HepG2 (cell line): Measurements from ENCODE around the gene DACT2. TPM values are rescaled to one million over a fixed set of nuclear protein-coding genes. Genes with fewer than 3 reads are reported as not detected.

Experiments
- ATAC-seq: fragments of 200-7000 bp; cut with Tn5 transposase; 3 replicates; pipeline ENCODE4 v1.9.1; 2020; ENCODE audit warnings: mild to moderate bottlenecking, moderate library complexity
- BruUV-seq: library from RNA; stranded (reverse); fragments of 400-500 nt; replicated peaks from 2 replicates; lab custom pipeline; 2021; lab: Mats Ljungman, UMichigan
- CTCF ChIA-PET: fragments of 300-600 bp; formaldehyde crosslinking; extraction: SDS; loops from one replicate; lab custom pipeline; 2021; ENCODE audit warnings: low total read pairs, inconsistent platforms, low intra/inter-chr PET ratio; lab: Yijun Ruan, JAX
- POLR2A ChIA-PET: fragments of 350-600 bp; sonication (Branson Sonifier 250); formaldehyde crosslinking; loops from one replicate; lab custom pipeline; 2020; ENCODE audit warnings: antibody characterized with exemption, inconsistent platforms; lab: Yijun Ruan, JAX
- DNase-seq: peaks from one replicate; pipeline ENCODE4 v3.0.0-alpha.2; 2015; ENCODE audit warnings: low spot score
- FAIRE-seq: peaks from 3 replicates; lab custom pipeline; 2011; peaks lifted over from hg19 to GRCh38; lab: Jason Lieb, UNC
- H2AFZ ChIP-seq: one replicate; pipeline ENCODE4 v1.6.1; 2011; ENCODE audit warnings: low read length, inconsistent platforms
- H3K27ac ChIP-seq: fragments of 300-600 bp; 3 replicates; pipeline ENCODE4 v1.8.0; 2011; ENCODE audit warnings: mixed run types, mild to moderate bottlenecking, mixed read lengths, low read length, inconsistent platforms; ENCODE audit not compliant: insufficient read depth; ENCODE audit errors: extremely low read length
- H3K27me3 ChIP-seq, 2 experiments: fragments of 200-600 bp in 1 of 2; 2 replicates in 1 of 2; 3 replicates in 1 of 2; pipeline versions ENCODE4 v1.6.0 to v1.8.0; 2011; ENCODE audit warnings: low read length in 2 of 2, mild to moderate bottlenecking in 2 of 2, moderate library complexity in 2 of 2, inconsistent platforms in 1 of 2; ENCODE audit not compliant: insufficient read depth in 2 of 2, control insufficient read depth in 1 of 2
- H3K36me3 ChIP-seq, 2 experiments: fragments of 200-600 bp in 1 of 2; replicated peaks in 1 of 2; 2 replicates in 1 of 2; 3 replicates in 1 of 2; pipeline versions ENCODE4 v1.5.1 to v1.8.0; 2011; ENCODE audit warnings: low read length in 2 of 2, inconsistent platforms in 1 of 2; ENCODE audit not compliant: insufficient read depth in 2 of 2, control insufficient read depth in 1 of 2
- H3K4me1 ChIP-seq: 2 replicates; pipeline ENCODE4 v1.5.1; 2012; ENCODE audit warnings: low read length, inconsistent platforms; ENCODE audit not compliant: insufficient read depth
- H3K4me2 ChIP-seq: 2 replicates; pipeline ENCODE4 v1.6.0; 2011; ENCODE audit warnings: low read depth, low read length, inconsistent platforms
- H3K4me3 ChIP-seq, 3 experiments: fragments of 200-600 bp in 1 of 3; sonication (generic), shearing (Covaris generic) in 1 of 3; replicated peaks in 1 of 3; 2 replicates each; pipeline ENCODE4 v1.5.1; 2011 to 2016; ENCODE audit warnings: low read length in 3 of 3, inconsistent platforms in 2 of 3, low read depth in 2 of 3, mild to moderate bottlenecking in 2 of 3, control low read depth in 1 of 3, mixed read lengths in 1 of 3; ENCODE audit not compliant: insufficient read depth in 1 of 3
- H3K79me2 ChIP-seq: one replicate; pipeline ENCODE4 v1.6.1; 2011; ENCODE audit warnings: low read length, inconsistent platforms; ENCODE audit not compliant: insufficient read depth
- H3K9ac ChIP-seq: 2 replicates; pipeline ENCODE4 v1.6.0; 2011; ENCODE audit warnings: mild to moderate bottlenecking, low read depth, low read length, inconsistent platforms; ENCODE audit not compliant: insufficient read depth
- H3K9me3 ChIP-seq: 2 replicates; pipeline ENCODE4 v1.5.1; 2012; ENCODE audit warnings: mild to moderate bottlenecking, low read length
- H4K20me1 ChIP-seq: 2 replicates; pipeline ENCODE4 v1.6.0; 2011; ENCODE audit warnings: inconsistent platforms, mild to moderate bottlenecking, low read length, moderate library complexity; ENCODE audit not compliant: insufficient read depth
- MYC ChIP-seq: sonication (generic); formaldehyde crosslinking; IDR thresholded peaks from 2 replicates; pipeline ENCODE4 v1.9.0; 2021; ENCODE audit warnings: missing genetic modification reagents, borderline replicate concordance
- TAF1 ChIP-seq: sonication (generic); formaldehyde crosslinking; IDR thresholded peaks from 2 replicates; pipeline ENCODE4 v1.4.0; 2020; ENCODE audit warnings: missing genetic modification reagents
- ZFP91 ChIP-seq: sonication (generic); formaldehyde crosslinking; IDR thresholded peaks from 2 replicates; pipeline ENCODE4 v1.9.0; 2022; ENCODE audit warnings: missing genetic modification reagents, mild to moderate bottlenecking, borderline replicate concordance
- ZNF687 ChIP-seq: sonication (generic); formaldehyde crosslinking; IDR thresholded peaks from 2 replicates; pipeline ENCODE4 v1.5.1; 2020; ENCODE audit warnings: mild to moderate bottlenecking, missing genetic modification reagents, moderate library complexity
- WGBS: methylation state at CpG from one replicate; pipeline ENCODE4 v1.1.6; 2017; ENCODE audit warnings: low lambda C conversion rate; 5-methylcytosine and 5-hydroxymethylcytosine counted together
- in situ Hi-C: cut with HindIII; loops from 2 replicates; pipeline ENCODE4 v1.10.0; 2017; ENCODE audit warnings: low pct_unique_long_range_greater_than_20kb; ENCODE audit not compliant: extremely low pct_ligation_motif_present
- intact Hi-C: fragments of 100-400 bp; cut with micrococcal nuclease; formaldehyde crosslinking; loops from one replicate; pipeline ENCODE4 v1.10.0; 2022; ENCODE audit not compliant: unreplicated experiment
- polyA plus RNA-seq, 8 experiments: library from polyadenylated mRNA; depleted of rRNA in 3 of 8; stranded (reverse) in 7 of 8; unstranded in 1 of 8; fragments of >200 nt; fragmentation: Illumina TruSeq in 4 of 8; extraction: Trizol in 4 of 8; gene quantifications; 2 replicates each; pipeline versions ENCODE4 v1.2.1 to v1.2.3, GENCODE V29; 2011 to 2016; ENCODE audit warnings: low read depth in 4 of 8, missing spikeins in 1 of 8, mixed read lengths in 1 of 8; ENCODE audit not compliant: insufficient read depth in 1 of 8
- total RNA-seq, 5 experiments: library from RNA; depleted of rRNA; stranded (reverse); fragments of >200 nt; fragmentation: Illumina TruSeq; extraction: Trizol; gene quantifications; 2 replicates each; pipeline ENCODE4 v1.2.3, GENCODE V29; 2016; ENCODE audit warnings: low read depth in 1 of 5

DACT2 gene
- total and polyA plus RNA-seq, 2 of the 13 experiments (the other 11 are each of a cell fraction or from before 2014, with no cell fraction given), result 0.15 TPM; not detected in 1

GRCh38 chr6:168280899-168281245 lies 38.7 kb downstream of the DACT2 start:
- Histone ChIP-seq H3K9me3 (no peaks in the 10 kb centered on the region), H3K27ac (no peak overlapping the region), H3K4me2 (no peak overlapping the region), H4K20me1 (no peaks in the 10 kb centered on the region), H3K4me1 (peaks cover 56% of the 10 kb centered on the region), H3K4me3 (no peak overlapping the region), H3K36me3 (no peaks in the 10 kb centered on the region), H2AFZ (no peak overlapping the region), H3K79me2 (no peaks in the 10 kb centered on the region), H3K27me3 (no peaks in the 10 kb centered on the region), H3K9ac (no peak overlapping the region)
- no TSS peak for BruUV-seq
- 78% methylated on average over 11 of the region's 13 CpGs for WGBS
- DNase-seq, result no peak
- ChIA-PET POLR2A (no interaction called here), CTCF (no interaction called here)
- no peak for FAIRE-seq
- no peak for ATAC-seq
- intact Hi-C loops (no loop called here), in situ Hi-C loops (no loop called here)
- TF ChIP-seq TAF1 (no peak), ZNF687 (0 out of 2 replicates have a peak, but pooled peaks have one; percentile 19), MYC (CRISPR knock-in tag) (0 out of 2 replicates have a peak, but pooled peaks have one; percentile 14), ZFP91 (CRISPR knock-in tag) (peak; percentile 39; the same call in 1 of the 2 replicates)
